Small intestine (tissue), 7 donors: Measurements from ENCODE around the gene EPS8L1. TPM values are rescaled to one million over a fixed set of nuclear protein-coding genes. Genes with fewer than 3 reads are reported as not detected.
"Not testable (repeated sequence)": the region's sequence is repeated elsewhere in the genome, so short reads cannot be mapped to it uniquely, and the experiment has no call there.

Source experiments
- DNase-seq, 2 donors: peaks; one replicate each; pipeline versions ENCODE4 v3.0.0 to v3.0.0-alpha.2; 2013
- FAIRE-seq: peaks from 2 replicates; lab custom pipeline; 2012; peaks lifted over from hg19 to GRCh38; lab: Jason Lieb, UNC
- H3K27ac ChIP-seq, 3 donors: one replicate each; pipeline ENCODE4 v1.5.1; 2013; ENCODE audit warnings: low read length in 2 of 3, mild to moderate bottlenecking in 2 of 3, control low read depth in 1 of 3, inconsistent platforms in 1 of 3, low read depth in 1 of 3, moderate library complexity in 1 of 3
- H3K27me3 ChIP-seq, 3 donors: one replicate each; pipeline ENCODE4 v1.6.1; 2013; ENCODE audit warnings: low read length in 3 of 3, inconsistent platforms in 1 of 3; ENCODE audit not compliant: control insufficient read depth in 3 of 3, insufficient read depth in 3 of 3
- H3K36me3 ChIP-seq, 3 donors: one replicate each; pipeline ENCODE4 v1.6.1; 2013; ENCODE audit warnings: low read length in 3 of 3, inconsistent platforms in 1 of 3, low read depth in 1 of 3, mild to moderate bottlenecking in 1 of 3, moderate library complexity in 1 of 3; ENCODE audit not compliant: control insufficient read depth in 3 of 3, insufficient read depth in 2 of 3
- H3K4me1 ChIP-seq, 3 donors: one replicate each; pipeline ENCODE4 v1.6.1; 2013; ENCODE audit warnings: low read length in 2 of 3, inconsistent platforms in 1 of 3, low read depth in 1 of 3, mild to moderate bottlenecking in 1 of 3, moderate library complexity in 1 of 3; ENCODE audit not compliant: control insufficient read depth in 3 of 3, insufficient read depth in 2 of 3
- H3K4me3 ChIP-seq, 3 donors: one replicate each; pipeline ENCODE4 v1.5.1; 2013; ENCODE audit warnings: low read length in 3 of 3, control low read depth in 1 of 3, inconsistent platforms in 1 of 3, low read depth in 1 of 3, mild to moderate bottlenecking in 1 of 3, moderate library complexity in 1 of 3
- H3K9me3 ChIP-seq, 2 donors: one replicate each; pipeline ENCODE4 v1.6.1; 2013; ENCODE audit warnings: low read depth in 1 of 2, low read length in 1 of 2; ENCODE audit not compliant: control insufficient read depth in 2 of 2, insufficient read depth in 1 of 2
- WGBS, 3 donors: extraction: QIAGEN DNeasy Blood & Tissue Kit; methylation state at CpG; one replicate each; pipeline ENCODE4 v1.1.7; 2013; 5-methylcytosine and 5-hydroxymethylcytosine counted together
- polyA plus RNA-seq, 4 donors: library from polyadenylated mRNA; stranded (reverse) in 3 of 4; unstranded in 1 of 4; fragments of 200-250 nt in 3 of 4; fragments of 120-200 nt in 1 of 4; gene quantifications; one replicate each; pipeline versions ENCODE4 v1.2.1 to v1.2.3, GENCODE V29; 2013
- donor health status: healthy with polysubstance abuse.
- donor health status: control.
- donor health status: control.
- donor health status: Bipolar disorder and iron deficiency.
- donor health status: healthy.

The EPS8L1 gene
- polyA plus RNA-seq, 4 donors: 11.7 to 23.8 (median 19.1) TPM

GRCh38 chr19:55034751-55035150 lies 40.9 kb upstream of the EPS8L1 start:
- FAIRE-seq: no peak
- H3K4me1 ChIP-seq: no peaks in the 10 kb centered on the region

GRCh38 chr19:55036058-55036457 lies 39.6 kb upstream of the EPS8L1 start:
- Histone ChIP-seq H3K27me3 (no peaks in the 10 kb centered on the region), H3K27ac (no peak overlapping the region), H3K36me3 (peaks cover 0 to under 1% (median 0%) of the 10 kb centered on the region in 3 donors), H3K4me3 (no peak overlapping the region), H3K4me1 (no peaks in the 10 kb centered on the region), H3K9me3 (no peaks in the 10 kb centered on the region)
- FAIRE-seq (no peak), DNase-seq (peak in 1 of 2 donors; percentile 31)
- WGBS, 3 donors: 86 to 96% (median 94%) methylated on average over 2 of the region's 2 CpGs

More at GRCh38 chr19:55034751-55035150, 40.9 kb upstream of the EPS8L1 start:
- no peaks in the 10 kb centered on the region for H3K36me3 ChIP-seq
- H3K9me3 ChIP-seq: no peaks in the 10 kb centered on the region
- no peak overlapping the region for H3K4me3 ChIP-seq
- WGBS, 3 donors: 92 to 97% (median 93%) methylated on average over 13 of the region's 13 CpGs
- DNase-seq: no peak
- no peak overlapping the region for H3K27ac ChIP-seq
- no peaks in the 10 kb centered on the region for H3K27me3 ChIP-seq

- not testable (repeated sequence) for H3K9me3 ChIP-seq, FAIRE-seq, H3K27ac ChIP-seq, DNase-seq, H3K4me1 ChIP-seq, H3K4me3 ChIP-seq, H3K27me3 ChIP-seq, H3K36me3 ChIP-seq
- 73 to 86% (median 86%) methylated on average over 6 of the region's 6 CpGs for WGBS, 3 donors
These were observed 38.1 kb upstream of the EPS8L1 start for GRCh38 chr19:55037603-55038002.

- peak in 1 of 2 donors; percentile 31 for DNase-seq
- not testable (repeated sequence) for H3K4me3 ChIP-seq, H3K27me3 ChIP-seq, FAIRE-seq, H3K9me3 ChIP-seq, H3K27ac ChIP-seq, H3K4me1 ChIP-seq
- H3K36me3 ChIP-seq: peaks cover 9 to 27% (median 15%) of the 10 kb centered on the region in 3 donors
- WGBS, 3 donors: 56 to 77% (median 74%) methylated on average over 12 of the region's 12 CpGs
These were observed 35.0 kb upstream of the EPS8L1 start for GRCh38 chr19:55040654-55041053.

- Histone ChIP-seq H3K27me3 (no peaks in the 10 kb centered on the region), H3K9me3 (no peaks in the 10 kb centered on the region), H3K36me3 (peaks cover 9 to 27% (median 15%) of the 10 kb centered on the region in 3 donors), H3K27ac (no peak overlapping the region), H3K4me1 (no peaks in the 10 kb centered on the region), H3K4me3 (no peak overlapping the region)
- WGBS, 3 donors: 84 to 92% (median 90%) methylated on average over 10 of the region's 10 CpGs
- DNase-seq: no peak
- FAIRE-seq: no peak
These were observed 34.4 kb upstream of the EPS8L1 start for GRCh38 chr19:55041244-55041626.

GRCh38 chr19:55041627-55042343 lies 33.9 kb upstream of the EPS8L1 start:
- DNase-seq (no peak), FAIRE-seq (no peak)
- Histone ChIP-seq H3K4me1 (no peaks in the 10 kb centered on the region), H3K27me3 (no peaks in the 10 kb centered on the region), H3K4me3 (no peak overlapping the region), H3K27ac (no peak overlapping the region), H3K36me3 (peaks cover 12 to 31% (median 15%) of the 10 kb centered on the region in 3 donors), H3K9me3 (no peaks in the 10 kb centered on the region)
- 61 to 89% (median 83%) methylated on average over 29 to 30 of the region's 30 CpGs for WGBS, 3 donors

GRCh38 chr19:55042344-55042678 lies 33.4 kb upstream of the EPS8L1 start:
- H3K27me3 ChIP-seq: no peaks in the 10 kb centered on the region
- no peaks in the 10 kb centered on the region for H3K4me1 ChIP-seq
- peaks cover 17 to 36% (median 18%) of the 10 kb centered on the region in 3 donors for H3K36me3 ChIP-seq
- no peaks in the 10 kb centered on the region for H3K9me3 ChIP-seq
- H3K27ac ChIP-seq: no peak overlapping the region
- WGBS, 3 donors: 75 to 94% (median 82%) methylated on average over 9 of the region's 9 CpGs
- no peak overlapping the region for H3K4me3 ChIP-seq
- FAIRE-seq (no peak), DNase-seq (no peak)

- no peak for FAIRE-seq
- Histone ChIP-seq H3K27ac (no peak overlapping the region), H3K9me3 (no peaks in the 10 kb centered on the region), H3K4me1 (no peaks in the 10 kb centered on the region), H3K27me3 (no peaks in the 10 kb centered on the region), H3K36me3 (peaks cover 19 to 40% (median 22%) of the 10 kb centered on the region in 3 donors), H3K4me3 (no peak overlapping the region)
- DNase-seq: no peak
- WGBS, 3 donors: 71 to 85% (median 78%) methylated on average over 11 of the region's 11 CpGs
These were observed 33.0 kb upstream of the EPS8L1 start for GRCh38 chr19:55042688-55043087.

- 89 to 94% (median 89%) methylated on average over 5 of the region's 5 CpGs for WGBS, 3 donors
These were observed 31.4 kb upstream of the EPS8L1 start for GRCh38 chr19:55044286-55044685.

More at GRCh38 chr19:55044286-55044685, 31.4 kb upstream of the EPS8L1 start:
- Histone ChIP-seq H3K27ac (no peak overlapping the region), H3K4me1 (no peaks in the 10 kb centered on the region), H3K9me3 (no peaks in the 10 kb centered on the region), H3K36me3 (peaks cover 19 to 56% (median 29%) of the 10 kb centered on the region in 3 donors), H3K4me3 (no peak overlapping the region), H3K27me3 (no peaks in the 10 kb centered on the region)
- FAIRE-seq (no peak), DNase-seq (no peak)
